Natural killer cell treated with Interleukin-12 subunit alpha and Interleukin-12 subunit beta and Interleukin-15 and Interleukin-18, amount 100 ng/mL, for 72 hours (primary cell): ENCODE results near the gene OSMR. TPM values are rescaled to one million over a fixed set of nuclear protein-coding genes. Genes with fewer than 3 reads are reported as not detected.

ENCODE experiments used
- ATAC-seq, 2 donors: fragments of 150-1000 bp; cut with Tn5 transposase in 1 of 2; sonication (Bioruptor Pico), chemical (Tn5 transposase) in 1 of 2; 2 replicates each; pipeline ENCODE4 v1.10.0; 2021
- DNase-seq: peaks from one replicate; pipeline ENCODE4 v3.0.0; 2022; ENCODE audit warnings: low spot score
- H3K27ac Mint-ChIP-seq, 2 donors: 1 replicate in 1 of 2; 2 replicates in 1 of 2; pipeline ENCODE4 v1.8.0; 2022; ENCODE audit warnings: mixed read lengths in 2 of 2, mild to moderate bottlenecking in 1 of 2, moderate library complexity in 1 of 2
- H3K27me3 Mint-ChIP-seq, 2 donors: 1 replicate in 1 of 2; 2 replicates in 1 of 2; pipeline ENCODE4 v1.8.0; 2022; ENCODE audit warnings: mixed read lengths in 2 of 2
- H3K36me3 Mint-ChIP-seq: one replicate; pipeline ENCODE4 v1.8.0; 2022; ENCODE audit warnings: mixed read lengths
- H3K4me1 Mint-ChIP-seq, 2 donors: 1 replicate in 1 of 2; 2 replicates in 1 of 2; pipeline ENCODE4 v1.8.0; 2022; ENCODE audit warnings: low read depth in 2 of 2, mixed read lengths in 2 of 2, mild to moderate bottlenecking in 1 of 2
- H3K4me3 Mint-ChIP-seq: one replicate; pipeline ENCODE4 v1.8.0; 2022; ENCODE audit warnings: mixed read lengths
- H3K9me3 Mint-ChIP-seq: 2 replicates; pipeline ENCODE4 v1.8.0; 2022; ENCODE audit warnings: mixed read lengths
- total RNA-seq, 2 donors: library from RNA; stranded (reverse); gene quantifications; one replicate each; pipeline ENCODE4 v1.2.3, GENCODE V29; 2022

Gene OSMR
- total RNA-seq, 2 donors from 2014 or later: 0.17 to 0.36 TPM

DNA sequence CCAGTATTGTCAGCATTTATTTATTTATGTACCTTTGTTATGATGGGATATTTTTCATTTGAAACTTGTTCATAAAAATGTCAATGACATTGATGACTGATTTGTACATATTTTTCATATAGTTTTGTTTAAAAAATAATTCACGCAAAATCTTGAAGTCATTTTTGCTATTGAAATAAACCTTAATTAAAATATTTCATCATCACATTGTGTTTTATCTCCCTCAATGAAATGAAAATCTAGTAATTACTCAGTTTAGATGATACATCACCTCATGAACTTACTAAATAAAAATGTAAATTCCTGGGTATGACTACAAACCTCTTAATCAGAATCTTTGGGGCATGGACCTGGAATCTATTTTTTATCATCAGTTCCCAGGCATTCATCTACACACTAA, 89.6 kb downstream of the OSMR start:
- DNase-seq (no peak), ATAC-seq (no peak)
- Mint-ChIP-seq H3K36me3 (peaks cover 11% of the 10 kb centered on the region), H3K4me1 (peaks cover 0 to 5% of the 10 kb centered on the region in 2 donors), H3K9me3 (no peaks in the 10 kb centered on the region), H3K27ac (no peak overlapping the region), H3K4me3 (no peak overlapping the region), H3K27me3 (no peaks in the 10 kb centered on the region)

GRCh38 chr5:38936269-38936668, 90.5 kb downstream of the OSMR start:
- Mint-ChIP-seq H3K4me3 (no peak overlapping the region), H3K27ac (no peak overlapping the region), H3K27me3 (no peaks in the 10 kb centered on the region), H3K9me3 (no peaks in the 10 kb centered on the region), H3K4me1 (peaks cover 0 to 5% of the 10 kb centered on the region in 2 donors), H3K36me3 (peaks cover 11% of the 10 kb centered on the region)
- DNase-seq (no peak), ATAC-seq (no peak)

DNA sequence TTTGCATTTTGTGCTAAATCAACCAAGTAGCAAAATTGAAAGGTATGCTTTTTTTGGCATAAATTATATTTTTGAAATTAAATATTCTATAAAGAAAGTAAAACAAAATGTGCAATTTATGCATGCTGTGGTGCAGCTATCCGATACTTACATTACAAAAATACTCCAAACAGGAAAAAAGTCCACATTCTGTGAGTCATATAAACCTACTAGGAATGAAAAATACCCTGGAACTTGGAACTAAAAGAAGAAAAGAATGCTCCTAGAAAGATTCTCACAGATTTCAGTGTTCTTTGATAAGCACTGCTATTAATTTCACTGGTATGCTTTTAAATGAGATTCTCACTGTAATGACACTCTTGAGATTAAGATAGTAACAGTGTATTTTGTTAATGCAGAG, 92.6 kb downstream of the OSMR start:
- H3K36me3 Mint-ChIP-seq: peaks cover 17% of the 10 kb centered on the region
- no peaks in the 10 kb centered on the region for H3K4me1 Mint-ChIP-seq
- no peak for ATAC-seq
- no peak overlapping the region for H3K27ac Mint-ChIP-seq
- no peaks in the 10 kb centered on the region for H3K9me3 Mint-ChIP-seq
- H3K4me3 Mint-ChIP-seq: no peak overlapping the region
- no peaks in the 10 kb centered on the region for H3K27me3 Mint-ChIP-seq
- no peak for DNase-seq

- Mint-ChIP-seq H3K4me1 (no peaks in the 10 kb centered on the region), H3K36me3 (peaks cover 17% of the 10 kb centered on the region)
These were observed 93.2 kb downstream of the OSMR start for GRCh38 chr5:38938973-38939372.

GRCh38 chr5:38940230-38940858, 94.5 kb downstream of the OSMR start:
- H3K27me3 Mint-ChIP-seq: no peaks in the 10 kb centered on the region
- no peak for ATAC-seq

More at GRCh38 chr5:38938973-38939372, 93.2 kb downstream of the OSMR start:
- no peak for DNase-seq
- no peak overlapping the region for H3K27ac Mint-ChIP-seq
- no peaks in the 10 kb centered on the region for H3K27me3 Mint-ChIP-seq
- H3K4me3 Mint-ChIP-seq: no peak overlapping the region
- no peak for ATAC-seq
- H3K9me3 Mint-ChIP-seq: no peaks in the 10 kb centered on the region

DNA sequence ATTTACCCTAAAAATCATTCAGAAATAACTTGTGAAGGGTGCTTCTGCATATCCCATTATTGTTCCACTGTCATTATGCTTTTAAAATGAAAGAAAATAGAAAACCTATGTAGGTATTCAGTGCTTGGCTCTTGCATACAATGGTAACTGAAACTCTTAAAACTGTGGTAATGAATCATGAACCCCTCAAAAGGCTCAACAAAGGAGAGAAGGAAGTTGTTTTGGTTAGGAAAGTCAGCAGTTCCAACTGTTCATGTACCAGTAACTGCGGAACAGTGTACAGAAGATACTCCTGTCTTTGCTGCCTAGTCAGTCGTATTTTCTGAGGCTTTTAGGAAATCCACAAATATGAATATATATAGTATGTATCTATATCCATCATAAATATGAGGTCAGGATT, 96.1 kb downstream of the OSMR start:
- H3K27ac Mint-ChIP-seq: no peak overlapping the region
- no peaks in the 10 kb centered on the region for H3K4me1 Mint-ChIP-seq
- no peaks in the 10 kb centered on the region for H3K9me3 Mint-ChIP-seq
- no peak overlapping the region for H3K4me3 Mint-ChIP-seq
- ATAC-seq: no peak
- no peak for DNase-seq
- no peaks in the 10 kb centered on the region for H3K27me3 Mint-ChIP-seq
- peaks cover 21% of the 10 kb centered on the region for H3K36me3 Mint-ChIP-seq

More at GRCh38 chr5:38940230-38940858, 94.5 kb downstream of the OSMR start:
- no peaks in the 10 kb centered on the region for H3K4me1 Mint-ChIP-seq
- H3K4me3 Mint-ChIP-seq: no peak overlapping the region
- DNase-seq: no peak
- H3K9me3 Mint-ChIP-seq: no peaks in the 10 kb centered on the region
- H3K27ac Mint-ChIP-seq: no peak overlapping the region
- H3K36me3 Mint-ChIP-seq: peaks cover 20% of the 10 kb centered on the region

- ATAC-seq (no peak), DNase-seq (no peak)
- H3K9me3 Mint-ChIP-seq: no peaks in the 10 kb centered on the region
- H3K27ac Mint-ChIP-seq: no peak overlapping the region
- no peak overlapping the region for H3K4me3 Mint-ChIP-seq
- H3K27me3 Mint-ChIP-seq: no peaks in the 10 kb centered on the region
- H3K36me3 Mint-ChIP-seq: peaks cover 10% of the 10 kb centered on the region
- H3K4me1 Mint-ChIP-seq: no peaks in the 10 kb centered on the region
These were observed 98.5 kb downstream of the OSMR start for GRCh38 chr5:38944282-38944681.

GRCh38 chr5:38948501-38948900, 102.7 kb downstream of the OSMR start:
- no peak overlapping the region for H3K4me3 Mint-ChIP-seq
- no peaks in the 10 kb centered on the region for H3K4me1 Mint-ChIP-seq
- H3K9me3 Mint-ChIP-seq: no peaks in the 10 kb centered on the region
- DNase-seq: no peak
- no peaks in the 10 kb centered on the region for H3K27me3 Mint-ChIP-seq
- ATAC-seq: no peak
- H3K36me3 Mint-ChIP-seq: peaks cover 20% of the 10 kb centered on the region
- H3K27ac Mint-ChIP-seq: no peak overlapping the region

- ATAC-seq (no peak), DNase-seq (no peak)
- H3K36me3 Mint-ChIP-seq: peaks cover 21% of the 10 kb centered on the region
- no peak overlapping the region for H3K4me3 Mint-ChIP-seq
- no peak overlapping the region for H3K27ac Mint-ChIP-seq
- H3K9me3 Mint-ChIP-seq: no peaks in the 10 kb centered on the region
- H3K4me1 Mint-ChIP-seq: no peaks in the 10 kb centered on the region
- no peaks in the 10 kb centered on the region for H3K27me3 Mint-ChIP-seq
These were observed 107.7 kb downstream of the OSMR start for GRCh38 chr5:38953426-38954012.

- H3K4me3 Mint-ChIP-seq: no peak overlapping the region
- DNase-seq (no peak), ATAC-seq (no peak)
- H3K4me1 Mint-ChIP-seq: no peaks in the 10 kb centered on the region
- no peaks in the 10 kb centered on the region for H3K9me3 Mint-ChIP-seq
- H3K27me3 Mint-ChIP-seq: no peaks in the 10 kb centered on the region
- H3K27ac Mint-ChIP-seq: no peak overlapping the region
- H3K36me3 Mint-ChIP-seq: no peaks in the 10 kb centered on the region
These were observed 115.9 kb downstream of the OSMR start for GRCh38 chr5:38961691-38962090.

- Mint-ChIP-seq H3K27ac (no peak overlapping the region), H3K27me3 (no peaks in the 10 kb centered on the region), H3K4me1 (no peaks in the 10 kb centered on the region), H3K4me3 (no peak overlapping the region), H3K9me3 (no peaks in the 10 kb centered on the region), H3K36me3 (no peaks in the 10 kb centered on the region)
- no peak for DNase-seq
- no peak for ATAC-seq
These were observed 122.9 kb downstream of the OSMR start for GRCh38 chr5:38968665-38969064.

DNA sequence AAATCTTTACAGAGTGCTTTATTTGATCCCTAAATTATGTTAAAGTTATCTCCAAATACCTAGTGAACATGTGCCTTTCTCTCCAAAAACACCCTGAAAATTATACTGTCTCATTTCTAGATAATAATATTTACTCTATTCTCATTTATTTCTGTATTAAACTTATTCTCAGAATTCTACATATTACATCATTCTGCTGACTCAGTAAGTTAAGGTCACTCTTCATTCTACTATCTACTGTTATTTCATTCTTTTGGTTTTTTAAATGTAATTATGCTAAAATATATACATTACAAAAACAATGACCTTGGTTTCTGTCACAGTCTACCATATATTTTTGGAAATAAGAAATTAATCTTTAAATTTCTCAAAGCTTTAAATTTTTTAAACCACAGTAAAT, 132.2 kb downstream of the OSMR start:
- Mint-ChIP-seq H3K36me3 (peaks cover 11% of the 10 kb centered on the region), H3K4me3 (no peak overlapping the region), H3K9me3 (no peaks in the 10 kb centered on the region), H3K27me3 (no peaks in the 10 kb centered on the region), H3K27ac (no peak overlapping the region), H3K4me1 (peaks cover 21 to 23% of the 10 kb centered on the region in 2 donors)
- ATAC-seq: no peak
- DNase-seq: no peak

- Mint-ChIP-seq H3K4me3 (no peak overlapping the region), H3K4me1 (peaks cover 22 to 23% of the 10 kb centered on the region in 2 donors), H3K27ac (peak overlapping the region; percentile 2 to 24), H3K9me3 (no peaks in the 10 kb centered on the region), H3K36me3 (peaks cover 5% of the 10 kb centered on the region), H3K27me3 (no peaks in the 10 kb centered on the region)
- no peak for DNase-seq
- no peak for ATAC-seq
These were observed 133.7 kb downstream of the OSMR start for GRCh38 chr5:38979535-38979934.
